Measurements from ENCODE around the gene CNEP1R1. TPM values are rescaled to one million over a fixed set of nuclear protein-coding genes. Genes with fewer than 3 reads are reported as not detected.

CNEP1R1 gene
- total RNA-seq, 1 experiment from 2014 or later: 12.2 TPM

DNA sequence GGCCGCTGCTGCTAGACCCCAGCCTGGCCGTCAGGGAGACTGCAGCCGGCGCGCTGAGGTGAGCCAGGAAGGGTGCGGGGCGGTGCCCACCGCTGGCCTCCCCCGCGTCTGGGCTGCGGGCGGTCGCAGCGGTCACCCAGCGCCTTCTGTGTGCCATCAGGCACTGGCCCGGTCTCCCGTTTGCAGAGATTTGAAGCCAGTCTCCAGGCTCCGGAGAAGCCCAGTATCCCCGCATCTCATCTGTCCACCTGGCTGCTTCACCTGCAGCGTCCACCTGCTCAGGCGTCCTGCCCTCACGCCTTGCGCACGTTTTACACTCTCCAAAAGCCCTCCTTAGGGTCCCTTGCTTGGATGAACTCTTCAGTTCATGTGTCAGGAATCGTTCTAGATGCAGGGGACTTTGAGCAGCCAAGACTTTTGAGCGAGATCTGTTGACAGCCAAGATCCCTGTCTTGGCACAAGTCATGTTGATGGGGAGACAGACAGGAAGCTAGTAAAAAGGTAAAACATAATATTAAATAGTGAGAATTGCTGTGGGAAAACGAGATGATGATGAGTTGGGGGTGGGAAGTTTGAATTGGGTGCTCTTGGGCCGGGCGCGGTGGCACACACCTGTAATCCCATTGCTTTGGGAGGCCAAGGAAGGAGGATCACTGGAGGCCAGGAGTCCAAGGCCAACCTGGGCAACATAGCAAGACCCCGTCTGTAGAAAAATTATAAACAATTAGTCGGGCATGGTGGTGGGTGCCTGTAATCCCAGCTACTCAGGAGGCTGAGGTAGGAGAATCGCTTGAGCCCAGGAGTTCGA is 41.7 kb downstream of the CNEP1R1 start:
- TSS peak; percentile 40 for BruUV-seq (replicated peaks)
- Histone ChIP-seq H3K9me3 (ENCODE audit: insufficient read depth, low read depth) (no peaks in the 10 kb centered on the region), H3K36me3 (ENCODE audit: low read depth) (no peaks in the 10 kb centered on the region), H3K27me3 (ENCODE audit: insufficient read depth, low read depth) (no peaks in the 10 kb centered on the region), H3K4me1 (replicated peaks; ENCODE audit: insufficient read depth) (peaks cover 15% of the 10 kb centered on the region; the same call in 1 of the 2 replicates), H2AFZ (peak overlapping the region; percentile 100), H3K4me2 (peak overlapping the region; percentile 100), H3K9me2 (ENCODE audit: insufficient read depth) (no peaks in the 10 kb centered on the region), H3K27ac (no peak overlapping the region), H4K20me1 (ENCODE audit: insufficient read depth) (peaks cover 30% of the 10 kb centered on the region), H3F3A (ENCODE audit: insufficient read depth, low read depth) (0 out of 2 replicates have a peak, but pooled peaks cover 3% of the 10 kb centered on the region), H3K79me2 (ENCODE audit: low read depth) (peaks cover 29% of the 10 kb centered on the region), H3K4me3 (peak overlapping the region; percentile 94)
- intact Hi-C loops (cut with micrococcal nuclease; ENCODE audit: unreplicated experiment): loop anchor here (1.0 to 2.0 kb wide), 3 partner anchors 42 to 144 kb away; partner anchors contain the start of genes CNEP1R1 and TENT4B
- TF ChIP-seq, protein P1, sequence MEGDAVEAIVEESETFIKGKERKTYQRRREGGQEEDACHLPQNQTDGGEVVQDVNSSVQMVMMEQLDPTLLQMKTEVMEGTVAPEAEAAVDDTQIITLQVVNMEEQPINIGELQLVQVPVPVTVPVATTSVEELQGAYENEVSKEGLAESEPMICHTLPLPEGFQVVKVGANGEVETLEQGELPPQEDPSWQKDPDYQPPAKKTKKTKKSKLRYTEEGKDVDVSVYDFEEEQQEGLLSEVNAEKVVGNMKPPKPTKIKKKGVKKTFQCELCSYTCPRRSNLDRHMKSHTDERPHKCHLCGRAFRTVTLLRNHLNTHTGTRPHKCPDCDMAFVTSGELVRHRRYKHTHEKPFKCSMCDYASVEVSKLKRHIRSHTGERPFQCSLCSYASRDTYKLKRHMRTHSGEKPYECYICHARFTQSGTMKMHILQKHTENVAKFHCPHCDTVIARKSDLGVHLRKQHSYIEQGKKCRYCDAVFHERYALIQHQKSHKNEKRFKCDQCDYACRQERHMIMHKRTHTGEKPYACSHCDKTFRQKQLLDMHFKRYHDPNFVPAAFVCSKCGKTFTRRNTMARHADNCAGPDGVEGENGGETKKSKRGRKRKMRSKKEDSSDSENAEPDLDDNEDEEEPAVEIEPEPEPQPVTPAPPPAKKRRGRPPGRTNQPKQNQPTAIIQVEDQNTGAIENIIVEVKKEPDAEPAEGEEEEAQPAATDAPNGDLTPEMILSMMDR (conservative IDR thresholded peaks at IDR 0.05): no peak
- no peak for TF ChIP-seq EZH2 (IDR thresholded peaks at IDR 0.05; ENCODE audit: low read depth)
- ChIA-PET CTCF (interaction anchor here (1.3 to 1.6 kb wide), 2 partner anchors 41 to 144 kb away, joined by 5 to 6 read pairs; partner anchors contain the start of gene CNEP1R1), POLR2A (ENCODE audit: unreplicated experiment) (no interaction called here)
- no peak for DNase-seq

DNA sequence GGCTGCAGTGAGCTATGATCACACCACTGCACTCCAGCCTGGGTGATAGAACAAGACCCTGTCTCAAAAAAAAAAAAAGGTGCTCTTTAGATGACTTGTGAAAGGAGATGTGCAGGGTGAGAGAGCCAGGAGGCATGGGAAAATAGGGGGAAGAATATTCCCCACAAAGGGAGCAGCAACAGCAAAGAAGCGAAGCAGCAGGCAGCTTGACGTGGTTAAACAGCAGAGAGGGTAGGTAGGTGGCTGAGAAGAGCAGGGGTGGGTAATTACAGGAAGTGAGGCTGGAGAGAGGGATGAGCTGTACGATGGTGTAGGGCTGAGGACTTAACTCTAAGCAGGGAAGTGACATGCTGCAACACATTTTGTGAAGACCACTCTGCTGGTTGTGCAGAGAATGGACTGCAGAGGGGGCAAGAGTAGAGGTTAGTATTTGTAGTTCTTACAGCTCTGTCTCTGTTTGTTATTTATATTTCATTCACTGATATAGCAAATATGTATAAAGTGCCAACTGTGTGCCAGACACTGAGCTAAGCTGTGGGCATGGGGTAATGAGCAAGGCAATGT is 42.3 kb downstream of the CNEP1R1 start:
- H4K20me1 ChIP-seq (ENCODE audit: insufficient read depth): peaks cover 30% of the 10 kb centered on the region
- no peak overlapping the region for H2AFZ ChIP-seq
- H3K4me1 ChIP-seq (replicated peaks; ENCODE audit: insufficient read depth): peaks cover 15% of the 10 kb centered on the region; the same call in 1 of the 2 replicates
- H3K9me2 ChIP-seq (ENCODE audit: insufficient read depth): no peaks in the 10 kb centered on the region
- TF ChIP-seq, protein P1 (conservative IDR thresholded peaks at IDR 0.05): peak; percentile 38; the same call in 1 of the 2 replicates
- TF ChIP-seq EZH2 (IDR thresholded peaks at IDR 0.05; ENCODE audit: low read depth): no peak
- peak in 1 of 2 experiments; percentile 9 for DNase-seq
- no peak overlapping the region for H3K27ac ChIP-seq
- ChIA-PET CTCF (interaction anchor here (0.7 to 1.6 kb wide), 3 partner anchors 39 to 250 kb away, joined by 4 to 6 read pairs (median 4); no protein-coding TSS in a partner anchor), POLR2A (ENCODE audit: unreplicated experiment) (interaction anchor here (0.6 kb wide), 1 partner anchor 105 kb away, joined by 5 read pairs; no protein-coding TSS in a partner anchor)
- peaks cover 29% of the 10 kb centered on the region for H3K79me2 ChIP-seq (ENCODE audit: low read depth)
- no TSS peak for BruUV-seq (replicated peaks)
- H3K36me3 ChIP-seq (ENCODE audit: low read depth): no peaks in the 10 kb centered on the region; the same call in 1 of the 2 replicates
- H3K9me3 ChIP-seq (ENCODE audit: insufficient read depth, low read depth): no peaks in the 10 kb centered on the region
- H3K4me2 ChIP-seq: peak overlapping the region; percentile 100
- intact Hi-C loops (cut with micrococcal nuclease; ENCODE audit: unreplicated experiment): loop anchor here (1.0 to 2.0 kb wide), 3 partner anchors 43 to 143 kb away; partner anchors contain the start of genes CNEP1R1 and TENT4B
- peak overlapping the region; percentile 94; the same call in 1 of the 2 replicates for H3K4me3 ChIP-seq
- H3K27me3 ChIP-seq (ENCODE audit: insufficient read depth, low read depth): no peaks in the 10 kb centered on the region
- H3F3A ChIP-seq (ENCODE audit: insufficient read depth, low read depth): 0 out of 2 replicates have a peak, but pooled peaks cover 3% of the 10 kb centered on the region

DNA sequence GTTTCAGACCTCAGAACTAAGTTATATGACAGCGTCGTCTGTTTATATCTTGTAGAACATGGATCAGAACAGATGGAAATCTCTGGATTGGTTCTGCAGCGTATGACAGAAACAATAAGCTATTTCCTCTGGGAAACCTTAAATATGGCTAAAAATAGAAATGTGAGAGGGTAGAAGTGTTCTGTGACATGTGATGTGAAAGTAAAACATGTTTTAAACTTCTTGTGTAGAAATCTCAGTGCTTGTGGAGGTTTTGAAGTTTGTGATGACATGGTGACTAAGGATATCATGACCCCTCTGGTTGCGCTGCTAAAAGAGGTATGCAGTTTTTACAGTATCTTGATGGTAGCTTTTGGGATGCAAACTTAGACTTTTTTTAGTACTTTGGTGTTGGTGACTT is 43.5 kb downstream of the CNEP1R1 start:
- no peak for DNase-seq
- CTCF ChIA-PET: interaction anchor here (1.6 kb wide), 1 partner anchor 142 kb away, joined by 6 read pairs; no protein-coding TSS in a partner anchor
- no peak overlapping the region for H3K27ac ChIP-seq

More for the DNA sequence above, 43.5 kb downstream of the CNEP1R1 start:
- Histone ChIP-seq H3K4me2 (no peak overlapping the region), H2AFZ (no peak overlapping the region), H3F3A (ENCODE audit: insufficient read depth, low read depth) (0 out of 2 replicates have a peak, but pooled peaks cover 3% of the 10 kb centered on the region), H3K27me3 (ENCODE audit: insufficient read depth, low read depth) (no peaks in the 10 kb centered on the region), H4K20me1 (ENCODE audit: insufficient read depth) (peaks cover 30% of the 10 kb centered on the region), H3K4me1 (replicated peaks; ENCODE audit: insufficient read depth) (peaks cover 15% of the 10 kb centered on the region; the same call in 1 of the 2 replicates), H3K36me3 (ENCODE audit: low read depth) (no peaks in the 10 kb centered on the region; the same call in 1 of the 2 replicates), H3K79me2 (ENCODE audit: low read depth) (peaks cover 29% of the 10 kb centered on the region), H3K4me3 (no peak overlapping the region), H3K9me2 (ENCODE audit: insufficient read depth) (no peaks in the 10 kb centered on the region), H3K9me3 (ENCODE audit: insufficient read depth, low read depth) (no peaks in the 10 kb centered on the region)
- BruUV-seq (replicated peaks): no TSS peak
- intact Hi-C loops (cut with micrococcal nuclease; ENCODE audit: unreplicated experiment): no loop called here
- POLR2A ChIA-PET (ENCODE audit: unreplicated experiment): no interaction called here
- TF ChIP-seq, protein P1 (conservative IDR thresholded peaks at IDR 0.05): no peak
- TF ChIP-seq EZH2 (IDR thresholded peaks at IDR 0.05; ENCODE audit: low read depth): no peak
